H1 (cell line): Measurements from ENCODE around the gene FAM170B. TPM values are rescaled to one million over a fixed set of nuclear protein-coding genes. Genes with fewer than 3 reads are reported as not detected.

Source experiments
- CTCF ChIA-PET: fragments of 300-600 bp; sonication (Branson Sonifier 250); formaldehyde crosslinking; loops from one replicate; lab custom pipeline; 2021; ENCODE audit not compliant: partially characterized antibody; lab: Charles Lee
- POLR2A ChIA-PET: fragments of 300-600 bp; sonication (Branson Sonifier 250); formaldehyde crosslinking; loops from one replicate; lab custom pipeline; 2021; ENCODE audit warnings: inconsistent platforms; ENCODE audit not compliant: partially characterized antibody; lab: Charles Lee
- DNase-seq, 2 experiments: peaks; one replicate each; pipeline versions ENCODE4 v3.0.0 to v3.0.0-alpha.2; 2010 to 2022; ENCODE audit warnings: low spot score in 2 of 2, low read depth in 1 of 2, mixed read lengths in 1 of 2
- FAIRE-seq: peaks from 2 replicates; lab custom pipeline; 2011; peaks lifted over from hg19 to GRCh38; lab: Jason Lieb, UNC
- H2AFZ ChIP-seq: 2 replicates; pipeline ENCODE4 v1.8.1; 2012; ENCODE audit warnings: low read length, inconsistent platforms
- H2AK5ac ChIP-seq: 2 replicates; pipeline ENCODE4 v1.6.1; 2013; ENCODE audit warnings: low read depth, low read length
- H2BK120ac ChIP-seq: replicated peaks from 2 replicates; pipeline ENCODE3; 2013; ENCODE audit warnings: low read depth, low read length, inconsistent platforms
- H2BK12ac ChIP-seq: 2 replicates; pipeline ENCODE4 v1.6.1; 2013; ENCODE audit warnings: low read depth, low read length
- H2BK15ac ChIP-seq: 2 replicates; pipeline ENCODE4 v1.6.1; 2013; ENCODE audit warnings: low read length
- H2BK20ac ChIP-seq: 2 replicates; pipeline ENCODE4 v1.6.1; 2013; ENCODE audit warnings: low read length
- H2BK5ac ChIP-seq: 2 replicates; pipeline ENCODE4 v1.6.1; 2013; ENCODE audit warnings: low read depth, low read length
- H3K14ac ChIP-seq: 2 replicates; pipeline ENCODE4 v1.6.1; 2013; ENCODE audit warnings: inconsistent platforms; ENCODE audit not compliant: insufficient read length
- H3K18ac ChIP-seq: 2 replicates; pipeline ENCODE4 v1.6.1; 2013; ENCODE audit warnings: low read length; ENCODE audit errors: extremely low read depth
- H3K23ac ChIP-seq: 2 replicates; pipeline ENCODE4 v1.6.1; 2013; ENCODE audit warnings: inconsistent platforms; ENCODE audit not compliant: insufficient read length
- H3K23me2 ChIP-seq: 2 replicates; pipeline ENCODE4 v1.6.1; 2013; ENCODE audit warnings: low read depth, low read length
- H3K27ac ChIP-seq: 2 replicates; pipeline ENCODE4 v1.6.1; 2011; ENCODE audit warnings: low read depth, low read length, inconsistent platforms
- H3K27me3 ChIP-seq, 4 experiments: replicated peaks in 1 of 4; 1 replicate in 1 of 4; 2 replicates in 3 of 4; pipeline versions ENCODE4 v1.6.1 to v1.8.1; 2011 to 2013; ENCODE audit warnings: low read length in 3 of 4, mild to moderate bottlenecking in 3 of 4, inconsistent platforms in 2 of 4, mixed read lengths in 2 of 4, moderate library complexity in 1 of 4; ENCODE audit not compliant: control insufficient read depth in 3 of 4, insufficient read depth in 3 of 4; ENCODE audit errors: extremely low read depth in 1 of 4
- H3K36me3 ChIP-seq, 4 experiments: 2 replicates each; pipeline versions ENCODE4 v1.6.1 to v1.8.1; 2011 to 2013; ENCODE audit warnings: mild to moderate bottlenecking in 4 of 4, low read length in 3 of 4, moderate library complexity in 2 of 4, control low read depth in 1 of 4, inconsistent platforms in 1 of 4; ENCODE audit not compliant: insufficient read depth in 4 of 4, control insufficient read depth in 2 of 4
- H3K4ac ChIP-seq: replicated peaks from 2 replicates; pipeline ENCODE3; 2013; ENCODE audit warnings: low read length, low read depth, mixed read lengths, inconsistent platforms; ENCODE audit not compliant: insufficient read length
- H3K4me1 ChIP-seq, 4 experiments: replicated peaks in 1 of 4; 1 replicate in 1 of 4; 2 replicates in 3 of 4; pipeline versions ENCODE4 v1.6.1 to v1.8.1; 2011 to 2013; ENCODE audit warnings: low read length in 3 of 4, inconsistent platforms in 2 of 4, mixed read lengths in 1 of 4; ENCODE audit not compliant: insufficient read depth in 4 of 4, control insufficient read depth in 3 of 4
- H3K4me2 ChIP-seq, 2 experiments: 2 replicates each; pipeline versions ENCODE4 v1.6.1 to v1.8.1; 2011 to 2013; ENCODE audit warnings: low read depth in 2 of 2, low read length in 2 of 2, control low read depth in 1 of 2, inconsistent platforms in 1 of 2, mild to moderate bottlenecking in 1 of 2; ENCODE audit not compliant: insufficient read depth in 1 of 2
- H3K4me3 ChIP-seq, 4 experiments: fragments of 200-600, 300-600 bp in 1 of 4; sonication (generic), shearing (Covaris generic), sonication (Bioruptor Twin) in 1 of 4; 2 replicates each; pipeline versions ENCODE4 v1.5.1 to v1.8.1; 2011 to 2016; ENCODE audit warnings: low read length in 4 of 4, low read depth in 3 of 4, control low read depth in 2 of 4, inconsistent platforms in 2 of 4, mild to moderate bottlenecking in 2 of 4, mixed read lengths in 1 of 4, moderate library complexity in 1 of 4; ENCODE audit not compliant: insufficient read depth in 2 of 4; ENCODE audit errors: extremely low read depth in 1 of 4
- H3K56ac ChIP-seq: replicated peaks from 2 replicates; pipeline ENCODE3; 2013; ENCODE audit warnings: low read depth, mild to moderate bottlenecking, mixed read lengths, low read length, inconsistent platforms; ENCODE audit not compliant: insufficient read length
- H3K79me1 ChIP-seq: 2 replicates; pipeline ENCODE4 v1.6.1; 2013; ENCODE audit warnings: low read depth, low read length, control low read depth
- H3K79me2 ChIP-seq, 2 experiments: 2 replicates each; pipeline versions ENCODE4 v1.6.1 to v1.8.1; 2012 to 2013; ENCODE audit warnings: low read length in 2 of 2, mild to moderate bottlenecking in 2 of 2, inconsistent platforms in 1 of 2; ENCODE audit not compliant: insufficient read depth in 2 of 2, control insufficient read depth in 1 of 2
- H3K9ac ChIP-seq, 4 experiments: replicated peaks in 1 of 4; 1 replicate in 1 of 4; 2 replicates in 3 of 4; pipeline versions ENCODE4 v1.6.1 to v1.8.1; 2011 to 2013; ENCODE audit warnings: low read depth in 3 of 4, low read length in 3 of 4, control low read depth in 2 of 4, mild to moderate bottlenecking in 2 of 4, moderate library complexity in 2 of 4, inconsistent platforms in 1 of 4; ENCODE audit errors: extremely low read depth in 1 of 4
- H3K9me3 ChIP-seq, 2 experiments: 2 replicates each; pipeline versions ENCODE4 v1.6.1 to v1.8.1; 2012 to 2013; ENCODE audit warnings: mild to moderate bottlenecking in 2 of 2, moderate library complexity in 2 of 2, control low read depth in 1 of 2, inconsistent platforms in 1 of 2, low read depth in 1 of 2, low read length in 1 of 2, mixed read lengths in 1 of 2; ENCODE audit not compliant: insufficient read depth in 2 of 2
- H4K20me1 ChIP-seq, 2 experiments: replicated peaks in 1 of 2; 2 replicates each; pipeline versions ENCODE3 to v1.8.1; 2011 to 2013; ENCODE audit warnings: inconsistent platforms in 2 of 2, low read length in 2 of 2, mild to moderate bottlenecking in 1 of 2; ENCODE audit not compliant: insufficient read depth in 2 of 2, control insufficient read depth in 1 of 2
- H4K5ac ChIP-seq: 2 replicates; pipeline ENCODE4 v1.6.1; 2013; ENCODE audit warnings: low read length, low read depth, mixed read lengths, inconsistent platforms; ENCODE audit not compliant: insufficient read length
- H4K8ac ChIP-seq: 2 replicates; pipeline ENCODE4 v1.8.0; 2013; ENCODE audit warnings: mild to moderate bottlenecking, moderate library complexity, low read length, inconsistent platforms; ENCODE audit not compliant: insufficient read depth; ENCODE audit errors: extremely low read depth
- H4K91ac ChIP-seq: replicated peaks from 2 replicates; pipeline ENCODE3; 2013; ENCODE audit warnings: low read length, mixed read lengths, inconsistent platforms; ENCODE audit not compliant: insufficient read length
- HDAC6 ChIP-seq: IDR thresholded peaks from one replicate; pipeline ENCODE4 v1.7.1; 2012; ENCODE audit warnings: low read depth, mild to moderate bottlenecking, inconsistent platforms, low read length, moderate library complexity
- WGBS, 2 experiments: shearing (Covaris generic) in 1 of 2; methylation state at CpG; one replicate each; pipeline versions ENCODE4 v1.1.6 to v1.1.7; 2013 to 2015; ENCODE audit warnings: low lambda C conversion rate in 2 of 2, mixed read lengths in 2 of 2, inconsistent platforms in 1 of 2, low coverage in 1 of 2, missing lambda C conversion rate in 1 of 2; ENCODE audit not compliant: insufficient replicate concordance in 2 of 2, insufficient coverage in 1 of 2, insufficient read length in 1 of 2; ENCODE audit errors: extremely low coverage in 1 of 2, missing lambda C conversion rate in 1 of 2; 5-methylcytosine and 5-hydroxymethylcytosine counted together
- polyA plus RNA-seq, 7 experiments: library from polyadenylated mRNA; depleted of rRNA in 3 of 7; stranded (reverse) in 5 of 7; unstranded in 2 of 7; fragments of >200 nt in 5 of 7; fragments of 200-250 nt in 2 of 7; gene quantifications; 1 replicate in 5 of 7; 2 replicates in 1 of 7; 4 replicates in 1 of 7; pipeline versions ENCODE4 v1.2.1 to v1.2.3, GENCODE V29; 2011 to 2013; ENCODE audit warnings: missing spikeins in 2 of 7, mixed read lengths in 2 of 7
- total RNA-seq: library from RNA; stranded (reverse); fragmentation: NEBNext Ultra II Directional; extraction: Animal tissue kit (Norgen Biotek cat#: 25700); gene quantifications from 2 replicates; pipeline ENCODE4 v1.2.1, GENCODE V29; 2021

FAM170B gene
- total and polyA plus RNA-seq, 2 of the 8 experiments (the other 6 are each of a cell fraction or from before 2014, with no cell fraction given) = not detected

GRCh38 chr10:49165259-49165658 is 31.4 kb upstream of the FAM170B start:
- WGBS, 2 experiments = 86% methylated on average over 7 of the region's 7 CpGs; no CpG with 5 or more reads in 1 of the 2 experiments
- CTCF ChIA-PET = interaction anchor here (1.0 to 5.5 kb wide), 16 partner anchors 9 to 184 kb away, joined by 3 to 49 read pairs (median 6); no protein-coding TSS in a partner anchor
- no peak for TF ChIP-seq HDAC6

More at GRCh38 chr10:49165259-49165658, 31.4 kb upstream of the FAM170B start:
- Histone ChIP-seq H3K23me2 (no peaks in the 10 kb centered on the region), H4K5ac (no peak overlapping the region), H3K4me1 (peaks cover 0 to 2% (median 0%) of the 10 kb centered on the region in 4 experiments; a peak in 2 of 7 replicates), H3K79me2 (no peaks in the 10 kb centered on the region), H3K9ac (no peak overlapping the region), H4K20me1 (no peaks in the 10 kb centered on the region), H2BK12ac (peak overlapping the region; percentile 50; the same call in 1 of the 2 replicates), H3K4me3 (no peak overlapping the region), H3K4me2 (no peak overlapping the region), H2BK20ac (no peak overlapping the region), H3K4ac (no peak overlapping the region), H4K91ac (no peak overlapping the region), H3K36me3 (no peaks in the 10 kb centered on the region), H3K23ac (no peak overlapping the region), H3K56ac (no peak overlapping the region), H4K8ac (no peak overlapping the region; the same call in 1 of the 2 replicates), H3K27ac (no peak overlapping the region), H2BK120ac (no peak overlapping the region), H3K14ac (no peak overlapping the region), H3K79me1 (no peaks in the 10 kb centered on the region), H3K27me3 (no peaks in the 10 kb centered on the region; a peak in 1 of 7 replicates), H2BK5ac (no peak overlapping the region), H3K18ac (no peak overlapping the region; the same call in 1 of the 2 replicates), H3K9me3 (no peaks in the 10 kb centered on the region), H2AFZ (no peak overlapping the region), H2AK5ac (no peak overlapping the region), H2BK15ac (0 out of 2 replicates have a peak overlapping the region, but pooled peaks have one; percentile 61)
- DNase-seq (no peak), FAIRE-seq (no peak)
- POLR2A ChIA-PET = no interaction called here
